GM23338 (cell line): ENCODE results near the gene LGR5. TPM values are rescaled to one million over a fixed set of nuclear protein-coding genes. Genes with fewer than 3 reads are reported as not detected.

Experiments
- ATAC-seq: fragments of 200-7000 bp; cut with Tn5 transposase; 3 replicates; pipeline ENCODE4 v1.9.1; 2020
- DNase-seq: peaks from one replicate; pipeline ENCODE4 v3.0.0-alpha.2; 2015; ENCODE audit warnings: low spot score
- H2AFZ ChIP-seq: fragments of 200-600 bp; sonication (generic); 2 replicates; pipeline ENCODE4 v1.8.0; 2016; ENCODE audit warnings: antibody characterized with exemption, mild to moderate bottlenecking, moderate library complexity
- H3F3A ChIP-seq: fragments of 200-600 bp; sonication (generic); replicated peaks from 2 replicates; pipeline ENCODE4 v1.8.0; 2017; ENCODE audit warnings: antibody characterized with exemption, mixed run types, low read depth
- H3K27ac ChIP-seq: fragments of 200-600 bp; sonication (generic); 2 replicates; pipeline ENCODE4 v1.6.1; 2016; ENCODE audit warnings: low read depth
- H3K27me3 ChIP-seq: fragments of 200-600 bp; sonication (generic); 2 replicates; pipeline ENCODE4 v1.8.0; 2016; ENCODE audit warnings: mild to moderate bottlenecking, mixed run types, moderate library complexity; ENCODE audit not compliant: insufficient read depth
- H3K36me3 ChIP-seq: fragments of 200-600 bp; sonication (generic); 2 replicates; pipeline ENCODE4 v1.8.0; 2016; ENCODE audit warnings: mild to moderate bottlenecking; ENCODE audit not compliant: insufficient read depth
- H3K4me1 ChIP-seq: fragments of 200-600 bp; sonication (generic); 2 replicates; pipeline ENCODE4 v1.8.0; 2016; ENCODE audit warnings: mild to moderate bottlenecking, moderate library complexity; ENCODE audit not compliant: insufficient read depth
- H3K4me2 ChIP-seq: fragments of 200-600 bp; sonication (generic); 2 replicates; pipeline ENCODE4 v1.7.1; 2017; ENCODE audit warnings: mixed run types
- H3K4me3 ChIP-seq: fragments of 200-600 bp; sonication (generic); 2 replicates; pipeline ENCODE4 v1.6.1; 2016; ENCODE audit warnings: mixed run types
- H3K79me2 ChIP-seq: fragments of 200-600 bp; sonication (generic); replicated peaks from 2 replicates; pipeline ENCODE4 v1.8.0; 2017; ENCODE audit warnings: mild to moderate bottlenecking; ENCODE audit not compliant: insufficient read depth
- H3K9me2 ChIP-seq: fragments of 200-600 bp; sonication (generic); 2 replicates; pipeline ENCODE4 v1.8.0; 2017; ENCODE audit not compliant: insufficient read depth
- H4K20me1 ChIP-seq: fragments of 200-600 bp; sonication (generic); replicated peaks from 2 replicates; pipeline ENCODE4 v1.8.0; 2017; ENCODE audit warnings: mild to moderate bottlenecking; ENCODE audit not compliant: insufficient read depth
- H3K27ac Mint-ChIP-seq: 2 replicates; pipeline ENCODE4 v1.8.0; 2020; ENCODE audit warnings: inconsistent platforms, mild to moderate bottlenecking, moderate library complexity, mixed read lengths
- H3K27me3 Mint-ChIP-seq: 3 replicates; pipeline ENCODE4 v1.8.0; 2022; ENCODE audit warnings: low read depth, mild to moderate bottlenecking, moderate library complexity, mixed read lengths, inconsistent platforms; ENCODE audit not compliant: insufficient read depth, poor library complexity
- H3K36me3 Mint-ChIP-seq: 3 replicates; pipeline ENCODE4 v1.8.0; 2021; ENCODE audit warnings: low read depth, mild to moderate bottlenecking, inconsistent platforms, moderate library complexity, mixed read lengths
- H3K4me1 Mint-ChIP-seq: 3 replicates; pipeline ENCODE4 v1.8.0; 2020; ENCODE audit warnings: mild to moderate bottlenecking, inconsistent platforms, mixed read lengths
- H3K4me3 Mint-ChIP-seq: 3 replicates; pipeline ENCODE4 v1.8.0; 2021; ENCODE audit warnings: moderate library complexity, mild to moderate bottlenecking, inconsistent platforms, mixed read lengths
- H3K9me3 Mint-ChIP-seq: 3 replicates; pipeline ENCODE4 v1.8.0; 2020; ENCODE audit warnings: moderate library complexity, mild to moderate bottlenecking, inconsistent platforms, mixed read lengths
- CREB1 ChIP-seq: fragments of 250-450 bp; sonication (Bioruptor Pico); IDR thresholded peaks from 2 replicates; pipeline ENCODE4 v1.5.0; 2020; ENCODE audit warnings: low read depth, mild to moderate bottlenecking, moderate library complexity
- CTCF ChIP-seq, 2 experiments: fragments of 200-600 bp in 1 of 2; sonication (generic) in 1 of 2; conservative IDR thresholded peaks; 2 replicates each; pipeline versions ENCODE4 v1.5.1 to v1.6.1; 2016 to 2017; ENCODE audit warnings: antibody characterized with exemption in 2 of 2, low read depth in 2 of 2, mild to moderate bottlenecking in 2 of 2, moderate library complexity in 1 of 2
- JUNB ChIP-seq: IDR thresholded peaks from one replicate; pipeline ENCODE4 v1.6.1; 2016; ENCODE audit warnings: antibody characterized with exemption; ENCODE audit not compliant: unreplicated experiment
- POLR2AphosphoS5 ChIP-seq: IDR thresholded peaks from 2 replicates; pipeline ENCODE4 v1.6.1; 2016; ENCODE audit warnings: antibody characterized with exemption, low read depth
- REST ChIP-seq: IDR thresholded peaks from one replicate; pipeline ENCODE4 v1.6.1; 2018; ENCODE audit warnings: antibody characterized with exemption; ENCODE audit not compliant: unreplicated experiment
- STAT1 ChIP-seq: IDR thresholded peaks from one replicate; pipeline ENCODE4 v1.6.1; 2016; ENCODE audit warnings: antibody characterized with exemption; ENCODE audit not compliant: unreplicated experiment
- ZNF331 ChIP-seq: fragments of 250-450 bp; sonication (Bioruptor Pico); IDR thresholded peaks from 2 replicates; pipeline ENCODE4 v1.5.0; 2020; ENCODE audit warnings: low read depth, mild to moderate bottlenecking, moderate library complexity
- polyA plus RNA-seq: library from polyadenylated mRNA; unstranded; fragments of >200 nt; fragmentation: Nextera tagmentation; extraction: Ambion mirVana; gene quantifications from 2 replicates; pipeline ENCODE4 v1.2.1, GENCODE V29; 2016
- total RNA-seq: library from RNA; depleted of rRNA; stranded (reverse); fragments of >200 nt; shearing (Covaris generic); gene quantifications from 2 replicates; pipeline ENCODE4 v1.2.3, GENCODE V29; 2014

The LGR5 gene
- total and polyA plus RNA-seq, 2 experiments from 2014 or later, result 0.17 to 0.26 TPM

GRCh38 chr12:71452006-71452405 lies 12.4 kb downstream of the LGR5 start:
- H2AFZ ChIP-seq, result no peak overlapping the region
- H3K4me1 ChIP-seq, result peaks cover 10% of the 10 kb centered on the region; the same call in 1 of the 2 replicates
- Mint-ChIP-seq H3K27ac (no peak overlapping the region), H3K4me1 (peaks cover 28% of the 10 kb centered on the region; the same call in 2 of the 3 replicates), H3K4me3 (no peak overlapping the region), H3K9me3 (no peaks in the 10 kb centered on the region), H3K27me3 (peaks cover 2% of the 10 kb centered on the region), H3K36me3 (no peaks in the 10 kb centered on the region)
- TF ChIP-seq JUNB (no peak), CTCF (conservative IDR thresholded peaks at IDR 0.05; ENCODE audit: low read depth in 2 of 2) (no peak)
- ATAC-seq, result no peak
- H3K4me2 ChIP-seq, result no peak overlapping the region
- H4K20me1 ChIP-seq, result no peaks in the 10 kb centered on the region
- no peak for DNase-seq
- H3K79me2 ChIP-seq, result no peaks in the 10 kb centered on the region
- H3K9me2 ChIP-seq, result peaks cover 7% of the 10 kb centered on the region; the same call in 1 of the 2 replicates
- H3F3A ChIP-seq, result no peaks in the 10 kb centered on the region
- H3K4me3 ChIP-seq, result no peak overlapping the region
- H3K27me3 ChIP-seq, result no peaks in the 10 kb centered on the region
- H3K36me3 ChIP-seq, result no peaks in the 10 kb centered on the region
- no peak overlapping the region for H3K27ac ChIP-seq

- no peak overlapping the region for H2AFZ ChIP-seq
- H3K27me3 Mint-ChIP-seq, result peaks cover 2% of the 10 kb centered on the region
- no peaks in the 10 kb centered on the region for H3K79me2 ChIP-seq
- no peak overlapping the region for H3K27ac Mint-ChIP-seq
- H3K9me2 ChIP-seq, result 0 out of 2 replicates have a peak, but pooled peaks cover 7% of the 10 kb centered on the region
- ATAC-seq (no peak), DNase-seq (no peak)
- no peak overlapping the region for H3K4me3 Mint-ChIP-seq
- no peaks in the 10 kb centered on the region for H3K36me3 Mint-ChIP-seq
- H3F3A ChIP-seq, result no peaks in the 10 kb centered on the region
- no peaks in the 10 kb centered on the region for H3K9me3 Mint-ChIP-seq
- no peak for TF ChIP-seq CREB1 (CRISPR knock-in tag)
- no peak for TF ChIP-seq POLR2AphosphoS5
- TF ChIP-seq STAT1, result no peak
- no peak for TF ChIP-seq ZNF331 (CRISPR knock-in tag)
- TF ChIP-seq REST, result no peak
- 0 out of 2 replicates have a peak overlapping the region, but pooled peaks have one; percentile 31 for H3K4me2 ChIP-seq
- peaks cover 10% of the 10 kb centered on the region; the same call in 1 of the 2 replicates for H3K4me1 ChIP-seq
- H3K36me3 ChIP-seq, result no peaks in the 10 kb centered on the region
- H3K4me1 Mint-ChIP-seq, result peaks cover 32% of the 10 kb centered on the region; the same call in 2 of the 3 replicates
- no peaks in the 10 kb centered on the region for H3K27me3 ChIP-seq
- no peak overlapping the region for H3K27ac ChIP-seq
- no peaks in the 10 kb centered on the region for H4K20me1 ChIP-seq
- H3K4me3 ChIP-seq, result no peak overlapping the region
These were observed 15.6 kb downstream of the LGR5 start for GRCh38 chr12:71455028-71455737.
